ENCODE measurements around the gene EIF3M.
"Not testable (repeated sequence)": the region's sequence is repeated elsewhere in the genome, so short reads cannot be mapped to it uniquely, and the experiment has no call there.

The EIF3M gene

GRCh38 chr11:32597921-32598320 lies 14.3 kb downstream of the EIF3M start:
- DNase-seq = no peak

DNA sequence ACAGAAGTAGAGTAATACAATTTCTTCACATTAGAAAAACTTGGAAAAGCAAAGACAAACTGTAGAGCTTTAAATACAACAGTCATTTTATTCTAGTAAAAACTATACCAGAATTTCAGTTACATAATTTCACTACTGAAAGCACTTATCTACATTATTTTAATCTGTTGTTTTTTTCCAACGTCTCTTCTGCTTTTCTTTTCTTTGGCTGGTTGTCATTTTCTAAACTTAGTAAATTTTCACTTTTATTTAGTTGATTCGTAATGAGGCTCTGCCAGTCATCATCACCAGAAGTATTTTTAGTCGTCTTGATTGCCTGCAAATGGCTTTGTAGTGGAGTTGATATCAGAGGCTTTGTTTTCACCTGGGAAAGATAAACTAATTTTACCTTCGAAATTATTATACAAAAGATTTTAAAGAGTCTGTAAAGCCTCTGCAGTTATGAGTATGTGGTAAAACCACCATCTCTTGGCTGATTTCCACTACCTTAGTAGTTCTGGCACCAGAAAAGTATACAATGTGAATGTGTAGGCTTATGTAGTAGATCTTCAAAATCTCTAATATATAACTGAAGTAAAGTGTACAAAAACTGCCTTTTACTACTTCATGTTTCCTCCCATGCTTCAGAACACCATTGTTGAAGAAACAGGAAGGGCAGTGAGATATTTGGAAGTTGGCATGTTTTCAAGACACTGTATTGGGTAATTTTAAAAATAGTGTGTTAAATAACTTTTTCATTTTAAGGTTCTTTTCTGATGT lies 19.2 kb downstream of the EIF3M start:
- DNase-seq = no peak

DNA sequence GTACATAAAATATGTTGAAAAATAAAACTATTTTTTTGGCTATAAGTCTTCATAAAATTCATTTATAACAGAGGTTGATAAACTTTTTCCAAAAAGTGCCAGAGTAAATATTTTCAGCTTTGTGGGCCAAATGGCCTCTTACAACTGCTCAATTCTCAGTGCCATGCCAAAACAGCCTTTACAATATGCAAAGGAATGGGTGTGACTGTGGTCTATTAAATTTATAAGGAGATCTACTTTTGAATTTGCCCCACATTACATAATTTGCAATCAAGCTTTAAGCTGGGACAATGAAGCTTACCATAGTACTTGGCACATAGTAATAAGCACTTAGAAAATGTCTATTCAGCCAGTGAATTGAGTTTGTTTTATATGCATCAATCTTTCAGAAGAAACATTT lies 22.6 kb downstream of the EIF3M start:
- no peak for DNase-seq

- not testable (repeated sequence) for DNase-seq
These were observed 25.2 kb downstream of the EIF3M start for GRCh38 chr11:32608826-32609225.

DNA sequence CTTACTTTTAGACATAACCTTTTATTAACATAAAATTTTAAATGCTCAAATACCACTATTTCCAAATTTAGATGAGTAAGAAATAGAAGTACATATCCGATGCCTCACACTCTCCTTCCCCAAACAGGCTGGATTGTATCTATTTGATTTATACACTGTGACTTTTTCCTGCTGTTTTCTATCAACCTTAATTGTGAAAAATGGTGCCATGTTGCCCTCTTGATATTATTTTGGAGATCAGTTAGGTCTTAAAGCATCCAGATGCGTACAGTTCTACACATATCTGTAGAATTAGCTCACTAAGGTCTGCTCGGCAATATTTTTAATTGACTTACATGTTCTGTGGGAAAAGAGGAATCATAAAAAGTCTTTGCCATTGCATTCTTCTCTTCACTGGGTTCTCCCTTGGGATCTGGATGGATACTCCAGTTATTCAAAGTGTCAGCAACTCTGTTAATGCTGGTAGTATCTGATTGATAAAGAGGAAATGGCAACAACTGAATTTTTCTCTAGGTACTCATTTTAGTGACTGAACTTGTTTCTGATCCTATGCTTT lies 27.2 kb downstream of the EIF3M start:
- no peak for DNase-seq

DNA sequence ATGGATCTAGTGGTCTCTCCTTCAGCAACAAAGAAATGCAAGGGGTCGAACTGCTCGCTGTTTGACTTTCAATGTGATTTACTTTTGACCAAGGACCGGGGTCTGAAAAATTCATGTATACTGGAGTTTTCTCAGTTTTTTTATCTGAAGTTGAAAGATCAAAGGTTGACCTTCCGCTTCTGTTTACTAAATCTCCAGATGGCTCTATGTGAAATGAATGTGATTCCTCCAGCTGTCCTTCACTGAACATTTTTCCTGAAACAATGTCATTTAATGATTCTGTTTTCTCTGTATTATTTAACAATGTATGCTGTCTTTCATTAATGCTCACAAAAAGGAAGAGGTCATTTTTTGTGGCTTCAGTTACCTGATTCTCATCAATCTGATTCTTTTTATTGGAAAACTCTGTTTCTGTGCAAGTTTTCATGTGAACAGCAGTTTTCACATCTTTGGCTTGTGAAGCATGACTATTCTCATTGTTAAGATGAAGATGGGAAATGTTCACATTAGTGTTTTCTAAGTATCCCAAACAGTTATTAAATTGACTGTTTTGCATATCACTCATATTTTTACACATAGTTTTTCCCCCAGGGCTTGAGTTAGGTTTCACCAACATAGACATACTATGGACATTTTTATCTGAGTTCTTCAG lies 30.0 kb downstream of the EIF3M start:
- DNase-seq = no peak

GRCh38 chr11:32615422-32615821 lies 31.8 kb downstream of the EIF3M start:
- no peak for DNase-seq

DNA sequence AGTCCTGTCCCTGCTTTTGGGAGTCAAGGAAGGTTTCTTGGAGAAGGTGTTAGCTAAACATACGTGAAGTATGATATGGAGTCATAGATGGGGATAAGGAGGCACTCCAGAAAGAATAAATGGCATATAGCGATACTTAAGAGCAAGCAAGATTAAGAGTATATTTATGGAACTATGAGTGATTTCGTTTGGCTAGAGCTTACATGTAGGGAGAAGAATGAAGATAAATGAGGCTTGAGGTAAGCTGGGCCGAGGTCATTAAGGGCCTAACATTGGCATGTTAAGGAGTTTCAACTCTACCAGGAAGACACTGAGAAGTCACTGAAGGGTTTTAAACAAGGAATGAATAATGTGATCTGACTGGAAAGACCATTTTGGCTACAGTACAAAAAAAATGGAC lies 33.3 kb downstream of the EIF3M start:
- no peak for DNase-seq

GRCh38 chr11:32630844-32631243 lies 47.2 kb downstream of the EIF3M start:
- no peak for DNase-seq

- DNase-seq = no peak
These were observed 52.2 kb downstream of the EIF3M start for GRCh38 chr11:32635819-32636218.

DNA sequence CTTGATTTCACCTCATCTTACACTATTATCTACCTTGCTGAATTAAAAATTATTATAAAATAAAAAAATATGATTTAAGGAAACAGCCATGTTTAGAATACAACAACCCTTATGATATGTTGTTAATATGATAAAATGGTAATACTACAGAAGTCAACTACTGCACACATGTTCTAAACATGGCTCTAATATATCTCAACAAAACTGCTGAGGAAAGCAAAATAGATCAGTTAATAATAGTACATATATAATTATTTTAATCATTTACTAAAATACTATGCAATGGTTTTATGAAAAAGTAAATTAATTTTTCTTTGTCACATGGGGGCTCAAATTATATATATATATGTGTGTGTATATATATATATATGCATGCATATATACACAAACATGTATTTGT lies 57.7 kb downstream of the EIF3M start:
- no peak for DNase-seq

GRCh38 chr11:32643526-32643925 lies 59.9 kb downstream of the EIF3M start:
- DNase-seq = no peak
